Renal pelvis (tissue), 12 donors: Measurements from ENCODE around the gene ZCCHC13. TPM values are rescaled to one million over a fixed set of nuclear protein-coding genes. Genes with fewer than 3 reads are reported as not detected.
"Not testable (repeated sequence)": the region's sequence is repeated elsewhere in the genome, so short reads cannot be mapped to it uniquely, and the experiment has no call there.

Source experiments
- DNase-seq: peaks from one replicate; pipeline ENCODE4 v3.0.0-alpha.2; 2013
- long read RNA-seq, 16 experiments: transcript quantifications; one replicate each; lab custom pipeline, GENCODE V29; 2026
- polyA plus RNA-seq, 3 donors: library from polyadenylated mRNA; unstranded; fragments of 120-200 nt; gene quantifications; one replicate each; pipeline ENCODE4 v1.2.1, GENCODE V29; 2013; ENCODE audit not compliant: insufficient read length in 3 of 3

The ZCCHC13 gene
- not detected for polyA plus RNA-seq
- long read RNA-seq, donor 1: 0 reads
- long read RNA-seq, donor 2: 0 reads
- long read RNA-seq, donor 3: 0 reads
- long read RNA-seq, donor 4: 0 reads
- long read RNA-seq, donor 5: 0 reads
- long read RNA-seq, donor 6: 0 reads
- long read RNA-seq, donor 7: 0 reads
- long read RNA-seq, donor 8: 0 reads
- long read RNA-seq, donor 9: 0 reads
- long read RNA-seq, donor 10: 0 reads
- long read RNA-seq, donor 11: 0 reads
- long read RNA-seq, donor 12: 0 reads
- long read RNA-seq, donor 13: 0 reads
- long read RNA-seq, donor 14, partial matches to known transcripts: 0 of 1 reads
- long read RNA-seq, donor 14, other reads (novel, unspliced or antisense): 0 of 1 reads
- long read RNA-seq, donor 15: 0 reads
- long read RNA-seq, donor 16: 0 reads

GRCh38 chrX:74304016-74304415 lies at the start of gene ZCCHC13:
TSS of gene ZCCHC13 (plus strand) at chrX:74304180. CDS start at chrX:74304267, 87 bp downstream.
- no peak for DNase-seq

DNA sequence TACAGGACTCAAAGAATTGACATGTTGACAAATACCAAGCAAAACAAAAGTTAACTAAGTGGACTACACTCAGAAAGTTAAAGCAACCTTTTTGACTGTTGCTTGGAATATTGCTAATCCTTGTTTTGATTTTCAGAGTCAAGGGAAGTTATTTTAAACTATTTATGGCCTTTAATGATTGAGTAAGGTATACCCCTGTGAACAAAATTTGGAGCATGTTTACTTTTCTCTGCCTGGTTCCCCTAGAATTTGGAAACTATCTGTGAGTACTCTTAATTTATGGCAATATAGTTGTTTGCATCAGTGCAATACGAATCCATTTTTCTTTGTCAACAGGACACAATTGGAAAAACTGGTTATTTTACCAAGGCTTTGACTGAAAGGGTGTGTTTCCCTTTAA lies 45.9 kb upstream of the ZCCHC13 start:
- DNase-seq: not testable (repeated sequence)

DNA sequence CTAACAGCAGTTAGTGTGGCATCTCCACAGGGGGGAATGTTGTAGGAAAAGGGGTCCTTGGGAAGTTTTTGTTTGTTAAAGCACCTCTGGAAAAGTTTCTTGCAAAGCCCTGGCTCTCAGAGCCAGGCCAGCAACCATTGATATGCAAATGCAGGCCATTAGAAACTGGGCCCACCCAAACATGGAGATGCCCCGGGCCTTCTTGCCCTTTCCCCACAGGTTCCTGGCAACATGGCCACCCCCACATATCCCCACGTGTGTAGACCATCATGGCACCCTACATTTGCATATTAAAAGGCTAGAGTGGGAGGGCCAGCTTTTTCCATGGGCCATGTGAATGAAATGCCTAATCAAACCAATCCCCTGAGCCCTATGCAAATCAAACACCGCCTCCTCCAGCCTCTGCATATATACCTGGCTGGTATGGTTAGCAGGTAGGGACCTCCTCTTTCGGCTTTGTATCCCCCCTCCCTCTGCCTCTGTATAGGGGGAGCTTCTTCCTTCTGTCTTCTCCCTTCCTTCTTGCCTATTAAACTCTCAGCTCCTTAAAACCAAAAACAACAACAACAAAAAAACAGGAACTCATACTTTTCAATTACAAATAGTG lies 44.0 kb upstream of the ZCCHC13 start:
- no peak for DNase-seq

DNA sequence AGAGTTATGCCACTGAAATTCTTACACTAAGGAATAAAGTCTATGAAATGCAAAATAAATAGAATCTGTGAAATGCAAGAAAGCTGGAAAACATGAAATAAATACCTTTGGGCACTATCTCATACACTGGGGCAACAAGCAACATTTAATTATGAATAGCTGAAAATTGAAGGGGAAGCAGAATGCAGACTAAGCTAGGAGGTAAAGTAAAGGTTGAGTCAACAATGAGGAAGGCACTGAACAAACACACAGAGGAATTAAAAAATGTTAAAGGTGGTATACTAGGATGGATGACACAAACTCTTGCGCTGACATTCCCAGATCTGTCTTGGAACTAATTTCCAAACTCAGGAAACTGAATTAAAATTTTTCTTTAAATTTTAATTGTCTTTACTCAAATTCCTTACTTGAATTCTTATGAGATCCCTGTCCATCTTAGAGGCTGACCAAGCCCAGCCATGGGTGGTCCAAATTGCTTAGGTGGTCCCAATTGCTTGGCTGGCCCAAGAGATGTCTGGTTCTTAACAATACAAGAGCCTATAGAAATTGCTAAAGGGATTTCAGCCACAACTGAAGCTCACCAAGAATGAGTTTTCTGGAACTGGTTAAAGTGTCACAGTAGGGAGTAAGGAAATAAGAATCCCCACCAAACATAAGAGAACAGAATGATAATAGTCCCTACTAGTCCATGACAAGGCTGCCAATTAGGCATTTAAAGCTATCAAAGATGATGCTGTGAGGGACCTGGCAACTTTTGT lies 41.3 kb upstream of the ZCCHC13 start:
- no peak for DNase-seq

GRCh38 chrX:74270393-74270792 lies 33.6 kb upstream of the ZCCHC13 start:
- DNase-seq: no peak

GRCh38 chrX:74272230-74272629 lies 31.8 kb upstream of the ZCCHC13 start:
- DNase-seq: no peak

DNA sequence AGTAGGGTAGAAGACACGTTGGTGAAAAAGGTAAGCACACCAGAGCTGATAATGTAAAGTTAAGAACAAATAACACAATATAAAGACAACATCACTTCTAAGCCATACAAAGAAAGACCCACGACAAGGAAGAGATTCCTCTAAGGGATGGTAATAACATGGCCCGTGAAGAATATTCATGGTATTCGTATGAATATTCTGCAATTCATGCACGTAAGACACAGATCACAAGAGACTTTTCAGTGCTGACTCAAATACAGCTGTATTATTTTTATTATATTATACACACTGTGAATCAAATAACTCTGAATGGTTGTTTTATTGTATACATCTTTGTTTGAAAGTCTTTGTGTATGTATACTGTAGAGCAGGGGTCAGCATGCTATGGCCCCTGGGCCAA lies 29.5 kb upstream of the ZCCHC13 start:
- no peak for DNase-seq

DNA sequence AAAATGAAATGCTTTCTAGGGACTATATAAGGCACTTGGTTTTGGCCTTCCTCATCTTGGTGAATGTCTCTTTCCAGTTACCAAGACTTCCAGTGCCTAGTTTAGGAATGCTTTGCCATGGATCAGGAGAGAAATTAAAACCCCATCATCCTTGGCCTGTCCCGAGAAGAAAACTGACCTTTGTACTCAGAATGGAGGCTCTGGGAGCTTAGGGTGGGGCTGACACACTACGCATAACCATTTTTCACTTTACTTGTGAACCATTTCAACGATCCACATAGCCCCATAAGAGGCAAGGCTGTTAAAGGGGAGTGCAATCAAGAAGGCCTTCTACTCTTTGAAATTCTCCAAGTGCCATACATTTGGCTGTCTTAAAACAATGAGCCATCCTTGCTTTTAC lies 26.7 kb upstream of the ZCCHC13 start:
- DNase-seq: no peak

- DNase-seq: no peak
These were observed 26.1 kb upstream of the ZCCHC13 start for GRCh38 chrX:74277846-74278245.

GRCh38 chrX:74280759-74281158 lies 23.2 kb upstream of the ZCCHC13 start:
- no peak for DNase-seq

GRCh38 chrX:74284391-74284952 lies 19.5 kb upstream of the ZCCHC13 start:
- no peak for DNase-seq

- DNase-seq: no peak
These were observed 16.8 kb upstream of the ZCCHC13 start for GRCh38 chrX:74286950-74287740.

DNA sequence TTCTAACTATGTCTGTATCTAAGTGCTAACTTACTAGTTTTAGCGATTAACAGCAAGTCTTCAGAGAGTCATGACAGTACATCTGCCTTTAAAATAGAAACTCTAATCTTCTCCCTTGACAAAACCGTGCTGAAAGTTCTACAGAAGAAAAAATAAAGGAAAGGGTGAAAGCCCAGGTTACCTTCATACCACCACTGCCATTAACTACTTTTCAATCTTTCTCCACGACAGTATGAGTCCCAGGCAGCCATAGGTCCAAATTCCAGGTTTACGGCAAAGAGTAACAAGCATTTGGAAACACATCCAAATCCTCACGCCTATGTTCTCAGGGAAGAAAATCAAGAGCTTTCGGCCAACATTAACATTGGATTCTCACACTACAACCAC lies 12.4 kb upstream of the ZCCHC13 start:
- peak; percentile 4 for DNase-seq

DNA sequence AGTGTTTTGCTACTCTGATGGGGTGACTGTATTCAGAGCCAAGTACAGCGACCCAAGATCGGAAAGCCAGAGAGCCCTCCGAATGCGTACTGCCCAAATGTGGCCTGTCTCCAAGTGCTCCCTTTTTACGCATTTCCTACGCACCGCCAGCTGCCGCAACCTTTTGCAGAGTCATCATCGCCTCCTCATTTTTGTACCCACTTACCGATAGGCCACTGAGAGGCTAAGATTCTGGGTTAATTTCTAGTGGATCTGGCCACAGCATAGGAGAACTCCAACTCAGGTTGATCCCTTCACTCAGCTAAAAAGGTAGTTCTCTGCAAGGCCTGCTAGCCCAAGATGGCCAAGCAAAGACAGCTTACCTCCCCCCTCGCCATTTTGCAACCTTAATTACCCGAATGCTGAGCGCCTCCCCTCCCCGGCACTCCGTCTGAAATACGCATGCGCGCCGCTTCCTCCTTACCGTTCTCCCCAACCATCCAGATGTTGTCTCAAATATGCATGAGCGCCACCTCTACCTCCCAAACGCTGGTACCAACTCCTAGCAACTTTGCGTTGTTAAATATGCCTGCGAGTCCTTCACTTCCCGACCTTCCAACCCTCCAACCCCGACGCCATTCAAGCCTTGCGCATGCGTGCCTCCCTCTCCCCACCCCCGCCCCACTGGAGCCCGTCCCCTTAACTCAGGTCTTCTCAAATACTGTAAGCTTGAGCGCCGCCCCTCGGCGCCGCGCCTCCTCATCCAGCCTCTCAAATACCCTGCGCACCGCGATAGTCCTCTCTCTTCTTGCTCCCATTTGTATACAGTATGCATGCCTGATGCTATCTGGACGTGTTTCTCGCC lies 11.8 kb upstream of the ZCCHC13 start:
- DNase-seq: peak; percentile 88

DNA sequence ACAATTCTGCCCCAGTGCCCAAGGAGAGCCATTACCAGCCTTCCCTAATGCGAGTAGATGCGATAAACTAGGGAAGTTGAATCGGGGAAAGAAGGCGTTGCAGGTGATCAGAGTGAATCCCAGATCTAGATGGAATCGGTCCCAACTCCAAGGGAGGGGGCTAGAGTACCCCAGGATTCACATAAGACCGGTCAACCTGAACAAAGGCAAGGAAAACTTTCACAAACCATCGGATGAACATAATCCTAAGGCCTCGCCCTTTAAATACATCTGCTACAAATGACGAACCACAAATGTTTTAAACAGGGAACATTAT lies 11.2 kb upstream of the ZCCHC13 start:
- no peak for DNase-seq

- DNase-seq: peak; percentile 57
These were observed 10.5 kb upstream of the ZCCHC13 start for GRCh38 chrX:74293343-74293946.

- DNase-seq: no peak
These were observed 8.9 kb upstream of the ZCCHC13 start for GRCh38 chrX:74295101-74295500.

- DNase-seq: no peak
These were observed 6.2 kb upstream of the ZCCHC13 start for GRCh38 chrX:74297766-74298165.

GRCh38 chrX:74300869-74301268 lies 3.1 kb upstream of the ZCCHC13 start:
- no peak for DNase-seq

DNA sequence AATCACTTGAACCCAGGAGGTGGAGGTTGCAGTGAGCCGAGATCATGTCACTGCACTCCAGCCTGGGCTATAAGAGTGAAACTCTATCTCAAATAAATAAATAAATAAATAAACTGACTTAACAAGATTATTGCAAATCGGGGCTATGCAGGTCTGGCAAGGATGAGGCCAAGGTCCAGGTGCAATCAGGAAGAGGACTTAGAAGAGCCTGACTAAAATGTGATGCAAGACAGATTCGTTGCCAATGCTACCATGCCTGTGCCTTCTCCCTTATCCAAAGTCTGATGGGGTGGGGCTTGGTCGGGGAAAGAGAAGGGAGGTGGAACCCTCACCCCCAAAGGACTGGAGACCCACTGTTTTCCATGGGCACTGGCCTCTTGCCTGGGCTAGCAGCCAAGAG lies 14.7 kb downstream of the ZCCHC13 start:
- no peak for DNase-seq
